ENCODE measurements around the gene MAPKAP1.
"Not testable (repeated sequence)": the region's sequence is repeated elsewhere in the genome, so short reads cannot be mapped to it uniquely, and the experiment has no call there.

Gene MAPKAP1

GRCh38 chr9:125404733-125405132, 302.3 kb downstream of the MAPKAP1 start:
- no peak for DNase-seq

GRCh38 chr9:125400725-125401716, 306.0 kb downstream of the MAPKAP1 start:
- DNase-seq, result no peak

DNA sequence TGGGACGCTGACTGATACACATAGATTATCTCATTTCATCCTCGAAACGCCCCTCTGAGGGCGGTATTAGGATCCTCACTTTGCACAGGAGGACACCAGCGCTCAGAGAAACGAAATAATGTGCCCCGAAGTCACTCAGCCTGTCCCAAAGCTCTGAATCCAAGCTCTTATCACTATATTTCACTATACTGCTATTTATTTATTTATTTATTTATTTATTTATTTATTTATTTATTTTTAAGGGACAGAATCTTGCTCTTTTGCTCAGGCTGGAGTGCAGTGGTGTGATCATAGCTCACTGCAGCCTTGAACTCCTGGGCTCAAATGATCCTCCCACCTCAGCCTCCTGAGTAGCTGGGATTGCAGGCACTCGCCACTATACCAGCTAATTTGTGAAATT, 306.8 kb downstream of the MAPKAP1 start:
- not testable (repeated sequence) for DNase-seq

DNA sequence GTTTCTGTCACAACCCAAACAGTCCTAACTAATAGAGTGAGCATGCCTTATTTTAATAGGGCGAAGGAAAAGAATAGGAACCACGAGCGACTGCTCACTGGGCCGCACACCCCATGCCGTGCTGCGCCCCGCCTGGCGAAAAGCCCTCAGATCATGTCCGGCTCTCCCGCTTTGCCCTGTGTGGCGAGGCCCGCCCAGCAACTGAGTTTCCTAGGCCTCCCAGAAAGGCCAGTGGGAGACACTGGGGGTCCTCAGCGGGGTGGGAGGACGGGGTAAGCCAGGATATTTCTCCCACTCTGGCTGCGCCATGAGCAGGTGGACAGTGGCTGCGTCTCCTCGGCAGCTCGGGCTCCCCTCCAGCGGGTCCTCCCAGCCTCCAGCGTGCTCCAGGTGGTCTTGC, 307.3 kb downstream of the MAPKAP1 start:
- no peak for DNase-seq

DNA sequence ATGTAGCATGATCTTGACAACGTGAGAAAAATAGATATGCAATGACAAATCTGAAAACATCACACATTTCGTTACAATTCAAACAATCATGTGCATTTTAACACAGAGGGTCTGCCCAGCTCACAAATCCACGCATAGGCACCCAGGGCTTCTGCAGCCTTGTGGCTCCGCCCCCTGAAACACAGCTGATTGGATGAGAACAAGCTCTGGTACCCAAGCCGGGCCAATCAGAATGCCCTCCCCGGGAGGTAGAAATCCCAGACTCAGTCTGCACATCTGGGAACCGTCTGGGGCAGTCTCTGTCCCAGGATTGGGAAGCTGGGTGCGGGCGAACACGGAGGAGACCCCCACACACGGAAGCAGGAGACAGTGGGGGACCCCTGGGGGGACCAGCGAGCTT, 307.8 kb downstream of the MAPKAP1 start:
- no peak for DNase-seq

GRCh38 chr9:125398243-125398642, 308.8 kb downstream of the MAPKAP1 start:
- DNase-seq, result no peak

DNA sequence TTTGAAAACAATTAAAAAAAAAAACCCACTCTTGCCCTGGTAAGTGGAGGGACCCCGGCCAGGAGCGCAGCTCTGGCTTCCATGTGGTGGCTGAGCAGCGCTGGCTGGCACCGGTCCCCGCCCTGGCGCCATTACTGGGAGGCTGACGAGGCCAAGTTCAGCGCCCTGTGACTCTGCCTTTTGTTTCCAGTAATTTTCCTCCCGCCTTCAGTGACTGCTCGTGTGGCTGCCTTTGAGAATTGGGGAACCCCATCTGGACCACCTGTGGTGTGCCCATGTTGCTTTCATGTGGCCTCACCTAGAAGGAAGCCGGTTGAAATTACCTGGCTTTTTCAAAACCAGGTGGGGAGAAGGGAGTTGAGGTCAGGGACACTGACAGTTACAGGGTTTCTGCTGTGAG, 309.3 kb downstream of the MAPKAP1 start:
- no peak for DNase-seq

DNA sequence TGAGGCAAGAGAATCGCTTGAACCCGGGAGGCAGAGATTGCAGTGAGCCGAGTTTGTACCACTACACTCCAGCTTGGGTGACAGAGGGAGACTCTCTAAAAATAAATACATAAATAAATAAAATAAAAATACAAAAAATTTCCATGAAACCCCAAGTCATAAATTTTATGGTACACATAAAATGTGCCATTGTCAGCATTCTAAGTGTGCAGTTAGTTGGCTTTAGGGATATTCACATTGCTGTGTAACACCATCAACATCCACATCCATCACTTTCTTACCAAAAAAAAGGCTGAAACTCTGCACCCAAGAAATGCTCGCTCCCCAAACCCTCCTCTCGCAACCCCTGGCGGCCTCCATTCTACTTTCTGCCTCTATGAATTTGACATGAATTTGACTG, 310.2 kb downstream of the MAPKAP1 start:
- DNase-seq, result no peak

DNA sequence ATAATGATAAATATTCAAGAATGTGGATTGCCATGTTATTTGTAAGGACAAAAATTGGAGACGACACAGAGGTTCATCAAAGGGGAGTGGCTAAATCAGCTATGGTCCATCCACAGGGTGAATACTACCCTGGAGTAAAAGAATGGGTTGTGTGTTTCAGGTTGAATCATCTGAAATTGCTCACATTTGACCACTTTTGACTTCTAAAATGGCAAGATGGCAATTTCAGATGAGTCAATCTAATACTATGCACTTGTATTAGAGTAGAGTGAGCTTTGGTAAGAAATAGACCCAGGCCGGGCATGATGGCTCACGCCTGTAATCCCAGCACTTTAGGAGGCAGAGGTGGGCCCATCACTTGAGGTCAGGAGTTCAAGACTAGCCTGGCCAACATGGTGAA, 313.6 kb downstream of the MAPKAP1 start:
- no peak for DNase-seq

DNA sequence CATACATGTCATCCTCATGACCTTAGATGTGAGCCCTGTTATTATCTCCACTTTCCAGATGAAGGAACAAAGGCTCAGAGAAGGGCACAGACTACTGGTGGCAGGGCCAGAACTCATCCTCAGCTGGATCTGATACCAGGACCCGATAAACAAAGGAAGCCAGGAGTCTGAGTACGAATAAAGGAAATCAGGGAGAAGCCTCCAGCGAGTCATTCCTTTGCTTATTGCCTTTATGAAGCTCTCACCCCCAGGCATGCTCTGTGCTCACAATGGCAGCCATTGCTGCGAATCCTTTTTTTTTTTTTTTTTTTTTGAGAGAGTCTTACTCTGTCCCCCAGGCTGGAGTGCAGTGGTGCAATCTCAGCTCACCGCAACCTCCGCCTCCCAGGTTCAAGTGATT, 315.3 kb downstream of the MAPKAP1 start:
- no peak for DNase-seq

DNA sequence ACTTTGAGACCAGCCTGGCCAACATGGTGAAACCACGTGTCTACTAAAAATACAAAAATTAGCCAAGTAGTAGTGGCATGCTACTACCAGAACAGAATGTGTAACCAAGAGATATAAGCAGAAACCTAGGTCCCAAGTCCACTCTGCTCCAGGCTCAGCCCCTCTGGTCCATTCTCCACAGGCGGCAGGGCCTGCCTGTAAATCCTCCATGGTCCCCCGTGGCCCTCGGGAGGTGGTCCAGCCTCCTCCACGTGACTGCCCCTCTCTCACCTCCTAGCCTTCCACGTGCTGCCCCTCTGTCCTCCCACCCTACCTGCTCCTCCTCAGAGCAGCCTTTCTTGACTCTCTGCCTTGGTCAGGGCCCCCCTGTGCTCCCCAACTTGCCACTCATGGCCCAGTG, 318.0 kb downstream of the MAPKAP1 start:
- no peak for DNase-seq

DNA sequence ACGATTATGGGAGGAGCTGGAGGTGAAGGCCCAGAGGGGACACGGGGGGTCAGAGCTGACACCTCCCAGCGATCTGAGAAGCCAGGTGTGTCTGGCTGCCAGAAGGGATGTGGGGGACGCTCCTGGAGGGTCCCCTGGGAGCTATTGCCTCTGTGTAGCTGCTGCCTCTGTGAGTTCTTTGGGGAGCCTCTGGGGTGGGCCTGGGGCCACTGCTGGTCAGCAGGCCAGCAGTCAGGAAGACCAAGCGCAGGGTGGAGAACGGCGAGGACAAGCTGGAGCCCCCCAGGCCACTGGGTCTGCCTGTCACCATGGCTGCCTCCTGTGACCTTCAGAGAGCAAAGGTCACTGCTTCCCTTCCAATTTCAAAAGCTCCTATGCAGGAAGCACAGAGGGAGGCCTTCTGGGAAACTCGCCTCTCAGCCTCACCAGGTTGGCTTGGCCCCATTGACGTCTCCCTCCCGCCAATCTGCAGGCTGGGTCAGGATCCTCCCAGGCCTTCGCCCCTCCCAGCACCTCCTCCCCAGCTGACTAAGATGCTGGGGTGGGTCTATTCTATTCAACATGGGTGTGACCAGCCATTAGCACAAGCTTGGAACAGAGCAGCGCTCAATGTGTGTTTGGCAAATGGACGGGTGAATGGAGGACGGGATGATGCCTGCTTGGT, 319.0 kb downstream of the MAPKAP1 start:
- no peak for DNase-seq
